ENCODE results near the gene PRUNE2.

PRUNE2 gene

DNA sequence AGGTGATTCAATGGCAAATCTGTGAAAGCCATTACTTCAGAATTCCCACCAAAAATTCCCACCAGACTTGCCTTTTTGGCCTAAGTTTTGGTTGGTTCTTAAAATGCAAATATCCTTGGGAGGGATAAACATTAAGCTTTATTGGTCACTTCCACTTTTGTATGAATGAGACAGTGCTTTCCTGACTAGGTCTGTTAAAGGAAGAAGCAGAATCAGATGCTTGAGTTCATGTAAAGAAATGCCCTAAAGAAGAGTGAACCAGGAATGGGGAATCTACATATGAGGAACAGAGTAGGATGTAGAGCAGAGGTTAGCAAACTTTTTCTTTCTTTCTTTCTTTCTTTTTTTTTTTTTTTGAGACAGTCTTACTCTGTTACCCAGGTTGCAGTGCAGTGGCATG, 317.6 kb downstream of the PRUNE2 start:
- TF ChIP-seq NFRKB (IDR thresholded peaks at IDR 0.05) (no peak), FOXA1 (IDR thresholded peaks at IDR 0.05) (no peak), SUZ12 (IDR thresholded peaks at IDR 0.05) (no peak), SP1 (IDR thresholded peaks at IDR 0.05) (no peak), PKNOX1 (IDR thresholded peaks at IDR 0.05) (no peak), ARNT (IDR thresholded peaks at IDR 0.05) (no peak), ZNF384 (IDR thresholded peaks at IDR 0.05) (no peak), L3MBTL2 (conservative IDR thresholded peaks at IDR 0.05) (no peak), FOXK2 (IDR thresholded peaks at IDR 0.05) (no peak), ELF4 (IDR thresholded peaks at IDR 0.05) (no peak)
- ChIA-PET CTCF (no interaction called here), POLR2A (no interaction called here)
- DNase-seq (ENCODE audit: extremely low spot score) = no peak

- POLR2A ChIA-PET = no interaction called here
Observed at GRCh38 chr9:76586390-76587314, 319.3 kb downstream of the PRUNE2 start.

GRCh38 chr9:76585487-76586389, 320.2 kb downstream of the PRUNE2 start:
- DNase-seq (ENCODE audit: extremely low spot score) = no peak
- POLR2A ChIA-PET = no interaction called here
- TF ChIP-seq FOXM1 (IDR thresholded peaks at IDR 0.05; ENCODE audit: borderline replicate concordance) (no peak), SUZ12 (IDR thresholded peaks at IDR 0.05) (no peak), NFRKB (IDR thresholded peaks at IDR 0.05) (no peak), ARNT (IDR thresholded peaks at IDR 0.05) (no peak), L3MBTL2 (conservative IDR thresholded peaks at IDR 0.05) (no peak), ZNF384 (IDR thresholded peaks at IDR 0.05) (no peak), LEF1 (IDR thresholded peaks at IDR 0.05; ENCODE audit: borderline replicate concordance) (no peak), TARDBP (IDR thresholded peaks at IDR 0.05) (no peak), PKNOX1 (IDR thresholded peaks at IDR 0.05) (no peak), FOXA1 (IDR thresholded peaks at IDR 0.05) (no peak), HDGF (IDR thresholded peaks at IDR 0.05; ENCODE audit: borderline replicate concordance) (no peak)
- CTCF ChIA-PET = no interaction called here

More at GRCh38 chr9:76586390-76587314, 319.3 kb downstream of the PRUNE2 start:
- DNase-seq (ENCODE audit: extremely low spot score) = no peak
- CTCF ChIA-PET = no interaction called here
- TF ChIP-seq CTBP1 (IDR thresholded peaks at IDR 0.05; ENCODE audit: borderline replicate concordance) = no peak
- no peak for TF ChIP-seq LEF1 (IDR thresholded peaks at IDR 0.05; ENCODE audit: borderline replicate concordance)
- TF ChIP-seq L3MBTL2 (conservative IDR thresholded peaks at IDR 0.05) = no peak
- no peak for TF ChIP-seq HDGF (IDR thresholded peaks at IDR 0.05; ENCODE audit: borderline replicate concordance)
- no peak for TF ChIP-seq SP1 (IDR thresholded peaks at IDR 0.05)
- no peak for TF ChIP-seq ARNT (IDR thresholded peaks at IDR 0.05)
- TF ChIP-seq FOXK2 (IDR thresholded peaks at IDR 0.05) = no peak
- TF ChIP-seq FOXA1 (IDR thresholded peaks at IDR 0.05) = no peak
- TF ChIP-seq PKNOX1 (IDR thresholded peaks at IDR 0.05) = no peak
- TF ChIP-seq NFRKB (IDR thresholded peaks at IDR 0.05) = no peak
- no peak for TF ChIP-seq SUZ12 (IDR thresholded peaks at IDR 0.05)
- TF ChIP-seq ELF4 (IDR thresholded peaks at IDR 0.05) = no peak
- TF ChIP-seq ZNF384 (IDR thresholded peaks at IDR 0.05) = no peak
- TF ChIP-seq FOXM1 (IDR thresholded peaks at IDR 0.05; ENCODE audit: borderline replicate concordance) = no peak
- no peak for TF ChIP-seq TARDBP (IDR thresholded peaks at IDR 0.05)
- TF ChIP-seq BHLHE40 (IDR thresholded peaks at IDR 0.05; ENCODE audit: borderline replicate concordance) = no peak

DNA sequence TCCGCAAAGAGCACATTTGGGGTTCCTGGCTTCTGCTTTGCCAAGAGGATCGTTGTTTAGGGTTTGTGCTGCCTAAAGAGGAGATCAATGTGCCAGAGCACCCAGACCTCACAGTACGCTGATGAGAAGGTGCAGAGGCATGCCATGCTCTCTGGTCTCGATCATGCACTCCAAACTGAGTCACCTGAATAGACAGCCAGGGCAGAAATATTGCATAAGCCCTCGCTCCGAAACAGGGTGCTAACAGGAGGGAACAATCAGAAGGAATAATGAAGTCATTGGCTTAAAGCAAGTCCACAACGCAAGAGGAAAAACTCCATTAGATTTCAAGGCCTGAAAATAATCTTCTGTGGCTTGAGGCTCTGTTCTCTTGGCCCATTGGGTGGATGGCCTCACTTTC, 322.7 kb downstream of the PRUNE2 start:
- CTCF ChIA-PET = no interaction called here
- POLR2A ChIA-PET = no interaction called here

GRCh38 chr9:76581731-76582130, 324.2 kb downstream of the PRUNE2 start:
- POLR2A ChIA-PET = no interaction called here
- DNase-seq (ENCODE audit: extremely low spot score) = no peak
- CTCF ChIA-PET = no interaction called here
- TF ChIP-seq ZNF384 (IDR thresholded peaks at IDR 0.05) (no peak), FOXA1 (IDR thresholded peaks at IDR 0.05) (no peak), FOXM1 (IDR thresholded peaks at IDR 0.05; ENCODE audit: borderline replicate concordance) (no peak), FOXK2 (IDR thresholded peaks at IDR 0.05) (no peak), NFRKB (IDR thresholded peaks at IDR 0.05) (no peak), SP1 (IDR thresholded peaks at IDR 0.05) (no peak), TARDBP (IDR thresholded peaks at IDR 0.05) (no peak), LEF1 (IDR thresholded peaks at IDR 0.05; ENCODE audit: borderline replicate concordance) (no peak), PKNOX1 (IDR thresholded peaks at IDR 0.05) (no peak)

More for the DNA sequence above, 322.7 kb downstream of the PRUNE2 start:
- DNase-seq (ENCODE audit: extremely low spot score) = no peak
- TF ChIP-seq CTBP1 (IDR thresholded peaks at IDR 0.05; ENCODE audit: borderline replicate concordance) (no peak), ARNT (IDR thresholded peaks at IDR 0.05) (no peak), HDGF (IDR thresholded peaks at IDR 0.05; ENCODE audit: borderline replicate concordance) (no peak), FOXM1 (IDR thresholded peaks at IDR 0.05; ENCODE audit: borderline replicate concordance) (no peak), ELF4 (IDR thresholded peaks at IDR 0.05) (no peak)

All from HEK293T (cell line).